K562 (cell line): ENCODE data around the gene ALDH6A1.

Source experiments
- CTCF ChIP-seq, 3 experiments: IDR thresholded peaks in 2 of 3; conservative IDR thresholded peaks in 1 of 3; 2 replicates each; pipeline ENCODE4 v1.5.1; 2011 to 2012; ENCODE audit warnings: low read length in 3 of 3, mild to moderate bottlenecking in 3 of 3, control low read depth in 2 of 3, improper control_type of control experiment in 1 of 3, inconsistent platforms in 1 of 3, low read depth in 1 of 3, mixed read lengths in 1 of 3, moderate library complexity in 1 of 3; ENCODE audit not compliant: insufficient read depth in 2 of 3
- POLR2AphosphoS5 ChIP-seq: IDR thresholded peaks from 2 replicates; pipeline ENCODE4 v1.6.1; 2011; ENCODE audit warnings: mild to moderate bottlenecking, low read depth, low read length, moderate library complexity; ENCODE audit not compliant: control insufficient read depth, insufficient read depth

- no peak for TF ChIP-seq POLR2AphosphoS5
- no peak for TF ChIP-seq CTCF (IDR thresholded peaks at IDR 0.05 in 2 of 3, conservative IDR thresholded peaks at IDR 0.05 in 1 of 3; ENCODE audit: insufficient read depth in 2 of 3, low read depth in 1 of 3, low read length in 3 of 3)
These were observed 5.2 kb upstream of the ALDH6A1 start for GRCh38 chr14:74089251-74090020.
